Left lobe of liver (tissue), 2 donors: Measurements from ENCODE around the gene DGKD. TPM values are rescaled to one million over a fixed set of nuclear protein-coding genes. Genes with fewer than 3 reads are reported as not detected.

ENCODE experiments used
- ATAC-seq: fragments of 200-7000 bp; cut with Tn5 transposase; one replicate; pipeline ENCODE4 v1.9.1; 2020; ENCODE audit warnings: mild to moderate bottlenecking, moderate library complexity
- DNase-seq: peaks from one replicate; pipeline ENCODE4 v3.0.0-alpha.2; 2020; ENCODE audit warnings: low spot score
- total RNA-seq: library from RNA; stranded (reverse); gene quantifications from one replicate; pipeline ENCODE4 v1.2.1, GENCODE V29; 2021
- donor health status: DM: no; HTN: no; CAD: no; lungs with moderate emphysema.
- donor health status: DM: no; HTN: yes; CAD: no.

Gene DGKD
- total RNA-seq, 1 donor from 2014 or later: 17.9 TPM

GRCh38 chr2:233408366-233409285 lies 54.3 kb downstream of the DGKD start:
- DNase-seq (no peak), ATAC-seq (peak; percentile 21)

DNA sequence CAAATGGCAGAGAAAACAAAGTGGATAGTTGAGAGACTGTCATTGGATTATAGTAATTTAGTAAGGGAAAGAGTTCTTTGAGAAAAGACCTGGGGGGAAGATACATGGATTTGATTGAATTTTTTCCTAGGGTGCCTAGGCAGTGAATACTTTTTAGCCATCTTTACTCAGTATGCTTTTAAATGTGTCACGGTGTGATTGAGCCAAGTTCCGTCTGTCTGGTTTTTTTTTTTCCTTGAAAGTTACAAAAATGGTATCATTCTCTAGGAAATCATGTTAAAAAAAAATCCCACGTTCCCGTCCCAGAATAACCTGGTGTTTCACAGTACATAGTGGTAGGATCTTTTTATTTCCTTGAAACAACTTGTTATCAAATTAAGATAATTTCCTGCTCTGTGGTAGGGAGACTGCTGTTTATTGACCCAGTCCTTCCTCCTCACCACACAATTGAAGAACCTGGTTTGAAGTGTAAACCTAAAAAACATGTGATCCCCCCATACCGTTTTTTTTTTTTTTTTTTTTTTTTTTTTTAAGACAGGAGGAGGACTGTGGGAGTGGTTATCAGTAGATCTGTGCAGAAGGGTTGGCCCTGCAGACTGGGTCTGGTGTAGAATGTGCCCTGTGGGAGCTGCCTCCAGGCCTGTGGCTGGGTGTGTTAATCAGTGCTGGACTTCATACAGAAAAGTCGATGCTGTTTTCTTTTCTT lies 55.1 kb downstream of the DGKD start:
- DNase-seq: no peak

GRCh38 chr2:233410196-233410760 lies 56.0 kb downstream of the DGKD start:
- no peak for ATAC-seq
- DNase-seq: no peak

More for the DNA sequence above, 55.1 kb downstream of the DGKD start:
- ATAC-seq: peak; percentile 38

DNA sequence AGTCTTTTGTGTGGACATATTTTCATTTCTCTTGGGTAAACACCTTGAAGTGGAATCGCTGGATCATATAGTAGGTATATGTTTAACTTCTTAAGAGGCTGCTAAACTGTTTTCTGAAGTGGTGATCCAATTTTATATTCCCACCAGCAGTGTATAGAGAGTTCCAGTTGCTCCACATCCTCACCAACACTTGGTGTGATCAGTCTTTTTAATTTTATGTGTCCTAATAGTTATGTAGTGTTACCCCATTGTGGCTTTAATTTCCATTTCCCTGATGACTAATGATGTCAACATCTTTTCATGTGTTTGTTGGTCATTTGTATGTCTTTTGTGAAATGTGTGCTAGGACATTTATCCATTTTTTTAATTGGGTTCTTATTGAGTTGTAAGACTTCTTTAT lies 56.9 kb downstream of the DGKD start:
- DNase-seq: no peak
- no peak for ATAC-seq

DNA sequence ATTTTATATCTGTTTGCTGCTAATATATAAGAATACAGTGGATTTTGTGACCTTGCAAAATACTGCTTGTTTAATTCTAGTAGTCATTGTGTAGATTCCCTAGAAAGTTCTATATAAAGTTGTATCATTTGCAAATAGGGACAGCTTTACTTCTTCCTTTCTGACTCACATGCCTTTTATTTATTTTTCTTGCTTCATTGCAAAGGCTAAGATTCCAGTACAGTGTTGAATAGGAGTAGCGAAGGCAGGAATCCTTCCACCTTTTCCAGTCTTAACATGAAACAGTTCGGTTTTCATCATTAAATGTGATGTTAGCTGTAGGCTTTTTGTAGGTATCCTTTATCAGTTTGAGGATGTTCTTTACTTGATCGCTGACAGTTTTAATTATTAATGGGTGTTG lies 58.1 kb downstream of the DGKD start:
- DNase-seq (no peak), ATAC-seq (no peak)

DNA sequence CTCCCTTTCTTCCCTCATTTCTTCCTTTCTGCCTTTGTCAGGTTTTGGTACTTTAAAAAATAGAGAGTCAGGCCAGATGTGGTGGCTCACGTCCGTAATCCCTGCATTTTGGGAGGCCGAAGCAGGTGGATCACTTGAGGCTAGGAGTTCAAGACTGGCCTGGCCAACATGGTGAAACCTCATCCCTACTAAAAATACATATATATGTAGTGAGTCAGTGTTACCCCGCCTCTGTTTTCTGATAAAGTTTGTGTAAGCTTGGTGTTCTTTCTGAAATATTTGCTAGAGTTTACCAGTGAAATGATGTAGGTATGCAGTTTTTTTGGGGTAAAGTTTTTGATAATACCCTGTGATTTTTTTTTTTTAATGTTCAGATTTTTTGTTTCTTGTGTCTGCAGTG lies 58.8 kb downstream of the DGKD start:
- ATAC-seq (no peak), DNase-seq (no peak)

DNA sequence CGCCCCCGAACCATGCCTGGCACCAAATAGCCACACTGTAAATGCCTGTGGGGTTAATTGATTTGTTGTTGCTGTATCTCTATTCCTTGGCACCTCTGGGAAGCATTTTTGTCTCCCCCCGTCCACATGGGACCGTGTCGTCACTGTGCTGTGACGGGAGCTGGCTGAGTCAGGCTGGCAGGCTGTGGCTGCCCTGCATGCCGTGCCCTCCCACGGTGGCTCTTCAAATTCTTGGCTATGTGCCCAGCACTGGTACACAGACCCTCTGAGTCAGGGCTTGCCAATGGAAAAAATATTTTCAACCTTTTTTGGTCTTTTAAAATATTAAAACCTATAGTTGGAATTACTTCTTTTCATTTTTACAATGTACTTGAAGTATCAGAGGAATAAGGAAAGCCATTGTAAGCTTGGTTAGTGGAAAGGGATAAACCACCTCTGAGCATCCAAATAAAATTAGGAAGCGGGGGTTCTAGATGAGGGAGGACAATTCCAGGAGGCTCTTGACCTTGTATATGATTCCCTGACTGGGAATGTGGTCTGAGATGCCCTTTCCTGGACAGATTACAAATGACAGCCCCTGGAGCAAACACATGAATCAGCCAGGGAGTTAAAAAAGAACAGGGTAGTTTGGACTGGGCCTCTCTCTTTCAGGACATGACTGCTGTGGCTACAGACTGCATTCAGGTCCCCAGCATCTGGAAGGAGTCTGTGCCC lies 59.4 kb downstream of the DGKD start:
- DNase-seq (no peak), ATAC-seq (no peak)

DNA sequence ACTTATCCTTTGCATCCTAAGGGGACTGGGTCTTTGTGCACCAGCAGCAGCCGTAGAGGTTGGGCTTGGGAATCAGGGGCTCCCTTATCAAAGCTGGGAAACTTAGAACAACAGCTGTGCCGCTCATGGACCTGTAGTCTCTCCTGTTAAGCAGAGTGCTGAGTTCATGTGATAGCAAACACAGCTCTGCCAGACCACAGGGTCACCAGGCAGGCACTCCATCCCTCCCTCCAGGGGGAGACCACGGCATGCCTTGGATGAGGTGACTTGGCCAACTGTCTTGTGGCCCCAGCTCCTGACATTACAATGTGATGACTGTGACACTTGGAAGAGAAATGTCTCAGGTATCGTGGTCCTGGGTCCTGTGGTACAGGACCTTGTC lies 60.0 kb downstream of the DGKD start:
- DNase-seq (no peak), ATAC-seq (no peak)

DNA sequence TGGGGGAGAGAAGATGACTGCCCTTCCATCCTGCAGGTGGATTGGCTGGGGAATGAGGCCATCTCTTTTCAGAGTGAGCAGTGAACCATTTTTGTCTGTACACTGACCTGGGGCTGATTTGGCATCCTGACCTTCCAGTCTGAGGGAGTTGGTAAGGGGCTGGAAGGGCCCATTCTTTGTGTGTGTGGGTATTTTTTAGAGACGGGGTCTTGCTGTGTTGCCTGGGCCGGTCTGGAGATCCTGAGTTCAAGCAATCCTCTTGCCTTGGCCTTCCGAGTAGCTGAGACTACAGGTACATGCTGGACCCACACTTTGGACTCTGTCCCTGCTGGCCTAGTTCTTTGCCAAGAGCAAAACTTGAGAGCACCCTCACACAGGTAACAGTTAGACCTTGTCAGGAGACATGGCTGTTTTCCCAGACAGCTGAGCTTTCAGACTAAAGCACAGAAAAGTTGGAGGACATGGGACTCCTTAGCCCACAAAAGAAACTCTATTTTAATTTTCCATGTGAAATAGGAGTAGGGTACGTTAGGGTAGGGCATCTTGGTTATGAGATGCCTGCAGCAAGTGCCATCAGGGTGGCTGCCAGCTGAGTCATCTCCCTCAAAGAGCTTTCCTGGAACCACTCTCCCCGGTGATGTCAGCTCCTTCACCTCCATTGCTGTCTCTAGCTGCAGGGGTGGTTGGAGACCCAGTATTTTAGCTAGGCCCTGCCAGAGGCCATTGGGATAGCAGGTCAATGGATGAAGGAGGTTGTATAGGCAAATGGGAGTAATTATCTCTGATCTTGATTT lies 60.7 kb downstream of the DGKD start:
- ATAC-seq: peak; percentile 90
- peak; percentile 76 for DNase-seq

- ATAC-seq: no peak
- no peak for DNase-seq
Measured at GRCh38 chr2:233416199-233416598, 61.9 kb downstream of the DGKD start.

DNA sequence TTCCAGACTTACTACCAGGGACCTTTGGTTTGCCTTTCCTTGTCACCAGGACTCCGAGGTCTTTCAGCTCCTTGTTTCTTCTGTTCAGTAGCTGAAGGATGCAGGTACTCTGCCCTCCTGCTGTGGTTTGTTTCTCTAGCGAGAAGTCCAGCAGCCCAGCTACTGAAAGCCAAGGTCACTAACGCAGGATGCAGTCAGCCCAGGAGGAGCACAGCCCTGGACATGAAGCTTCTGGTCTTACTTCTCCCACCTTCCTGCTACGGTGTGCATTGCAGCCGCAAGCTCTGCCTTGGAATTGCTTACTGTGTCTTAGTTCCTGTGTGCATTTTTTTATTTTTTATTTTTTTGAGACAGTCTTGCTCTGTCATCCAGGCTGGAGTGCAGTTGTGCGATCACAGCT lies 62.4 kb downstream of the DGKD start:
- DNase-seq (no peak), ATAC-seq (no peak)

DNA sequence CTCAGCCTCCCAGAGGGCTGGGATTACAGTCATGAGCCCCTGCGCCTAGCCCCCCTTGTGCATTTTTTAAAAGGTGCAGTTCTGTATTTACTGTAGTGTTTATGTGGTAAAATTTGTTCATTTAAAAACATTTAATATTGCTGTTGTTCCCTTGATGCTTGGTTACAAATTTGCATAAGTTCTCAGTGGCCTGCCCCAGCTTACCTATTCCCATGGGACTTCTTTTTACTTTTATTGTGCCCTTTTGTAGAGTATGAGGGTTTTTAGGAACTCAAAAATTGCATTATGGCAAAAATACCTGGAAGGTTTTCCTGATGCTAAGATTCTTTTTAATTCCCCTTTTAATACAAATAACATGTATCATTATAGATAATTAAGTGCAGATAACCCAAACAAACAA lies 63.0 kb downstream of the DGKD start:
- DNase-seq (no peak), ATAC-seq (no peak)

GRCh38 chr2:233418052-233418760 lies 63.9 kb downstream of the DGKD start:
- DNase-seq (no peak), ATAC-seq (no peak)

- DNase-seq: no peak
- no peak for ATAC-seq
Measured at GRCh38 chr2:233418761-233419546, 64.7 kb downstream of the DGKD start.

GRCh38 chr2:233419602-233420391 lies 65.5 kb downstream of the DGKD start:
- DNase-seq (no peak), ATAC-seq (peak; percentile 22)

GRCh38 chr2:233421091-233421816 lies 67.0 kb downstream of the DGKD start:
- DNase-seq: no peak
- no peak for ATAC-seq

GRCh38 chr2:233422050-233422639 lies 67.9 kb downstream of the DGKD start:
- DNase-seq: no peak

More at GRCh38 chr2:233422050-233422639, 67.9 kb downstream of the DGKD start:
- ATAC-seq: no peak
